Osteocyte (in vitro differentiated cells): ENCODE results near the gene CLIC3. TPM values are rescaled to one million over a fixed set of nuclear protein-coding genes. Genes with fewer than 3 reads are reported as not detected.

Experiments
- DNase-seq: peaks from one replicate; pipeline ENCODE4 v3.0.0; 2021; ENCODE audit warnings: mixed read lengths; ENCODE audit not compliant: unreplicated experiment; ENCODE audit errors: extremely low spot score
- H3K27ac Mint-ChIP-seq: one replicate; pipeline ENCODE4 v1.8.0; 2021; ENCODE audit warnings: mild to moderate bottlenecking, mixed read lengths; ENCODE audit not compliant: unreplicated experiment
- H3K27me3 Mint-ChIP-seq: one replicate; pipeline ENCODE4 v1.8.0; 2021; ENCODE audit warnings: mixed read lengths; ENCODE audit not compliant: unreplicated experiment
- H3K36me3 Mint-ChIP-seq: one replicate; pipeline ENCODE4 v1.8.0; 2021; ENCODE audit warnings: mixed read lengths; ENCODE audit not compliant: unreplicated experiment
- H3K4me1 Mint-ChIP-seq: one replicate; pipeline ENCODE4 v1.8.0; 2021; ENCODE audit warnings: mixed read lengths; ENCODE audit not compliant: unreplicated experiment
- H3K4me3 Mint-ChIP-seq: one replicate; pipeline ENCODE4 v1.8.0; 2021; ENCODE audit warnings: mild to moderate bottlenecking, moderate library complexity, mixed read lengths; ENCODE audit not compliant: unreplicated experiment
- H3K9me3 Mint-ChIP-seq: one replicate; pipeline ENCODE4 v1.8.0; 2021; ENCODE audit warnings: mixed read lengths; ENCODE audit not compliant: unreplicated experiment
- CTCF ChIP-seq: fragments of 200-600 bp; sonication (generic); IDR thresholded peaks from 2 replicates; pipeline ENCODE4 v1.5.0; 2021; ENCODE audit warnings: antibody characterized with exemption, mild to moderate bottlenecking, moderate library complexity
- total RNA-seq: library from RNA; stranded (reverse); gene quantifications from 2 replicates; pipeline ENCODE4 v1.2.1, GENCODE V29; 2021

Gene CLIC3
- total RNA-seq, 1 donor from 2014 or later, result not detected

GRCh38 chr9:136980669-136981478, 15.5 kb downstream of the CLIC3 start:
- H3K4me1 Mint-ChIP-seq, result no peaks in the 10 kb centered on the region
- H3K27me3 Mint-ChIP-seq, result no peaks in the 10 kb centered on the region
- no peak overlapping the region for H3K4me3 Mint-ChIP-seq
- no peak for DNase-seq
- no peak for TF ChIP-seq CTCF
- no peaks in the 10 kb centered on the region for H3K9me3 Mint-ChIP-seq
- no peaks in the 10 kb centered on the region for H3K36me3 Mint-ChIP-seq
- no peak overlapping the region for H3K27ac Mint-ChIP-seq

GRCh38 chr9:136979769-136980587, 16.4 kb downstream of the CLIC3 start:
- no peak for TF ChIP-seq CTCF
- no peaks in the 10 kb centered on the region for H3K9me3 Mint-ChIP-seq
- peaks cover 4% of the 10 kb centered on the region for H3K4me1 Mint-ChIP-seq
- no peaks in the 10 kb centered on the region for H3K36me3 Mint-ChIP-seq
- no peak overlapping the region for H3K27ac Mint-ChIP-seq
- DNase-seq, result no peak
- H3K27me3 Mint-ChIP-seq, result no peaks in the 10 kb centered on the region
- peak overlapping the region; percentile 22 for H3K4me3 Mint-ChIP-seq

- no peak for DNase-seq
- H3K4me3 Mint-ChIP-seq, result no peak overlapping the region
Measured at GRCh38 chr9:136978865-136979544, 17.4 kb downstream of the CLIC3 start.

GRCh38 chr9:136978073-136978864, 18.1 kb downstream of the CLIC3 start:
- peak overlapping the region; percentile 38 for H3K4me3 Mint-ChIP-seq
- no peak overlapping the region for H3K27ac Mint-ChIP-seq
- H3K27me3 Mint-ChIP-seq, result no peaks in the 10 kb centered on the region
- no peaks in the 10 kb centered on the region for H3K9me3 Mint-ChIP-seq
- no peak for DNase-seq
- H3K4me1 Mint-ChIP-seq, result peaks cover 4% of the 10 kb centered on the region
- TF ChIP-seq CTCF, result no peak
- no peaks in the 10 kb centered on the region for H3K36me3 Mint-ChIP-seq

More at GRCh38 chr9:136978865-136979544, 17.4 kb downstream of the CLIC3 start:
- H3K27me3 Mint-ChIP-seq, result no peaks in the 10 kb centered on the region
- H3K36me3 Mint-ChIP-seq, result no peaks in the 10 kb centered on the region
- no peaks in the 10 kb centered on the region for H3K9me3 Mint-ChIP-seq
- TF ChIP-seq CTCF, result no peak
- H3K4me1 Mint-ChIP-seq, result peaks cover 4% of the 10 kb centered on the region
- no peak overlapping the region for H3K27ac Mint-ChIP-seq
